ENCODE measurements around the gene SLC6A11.

SLC6A11 gene

DNA sequence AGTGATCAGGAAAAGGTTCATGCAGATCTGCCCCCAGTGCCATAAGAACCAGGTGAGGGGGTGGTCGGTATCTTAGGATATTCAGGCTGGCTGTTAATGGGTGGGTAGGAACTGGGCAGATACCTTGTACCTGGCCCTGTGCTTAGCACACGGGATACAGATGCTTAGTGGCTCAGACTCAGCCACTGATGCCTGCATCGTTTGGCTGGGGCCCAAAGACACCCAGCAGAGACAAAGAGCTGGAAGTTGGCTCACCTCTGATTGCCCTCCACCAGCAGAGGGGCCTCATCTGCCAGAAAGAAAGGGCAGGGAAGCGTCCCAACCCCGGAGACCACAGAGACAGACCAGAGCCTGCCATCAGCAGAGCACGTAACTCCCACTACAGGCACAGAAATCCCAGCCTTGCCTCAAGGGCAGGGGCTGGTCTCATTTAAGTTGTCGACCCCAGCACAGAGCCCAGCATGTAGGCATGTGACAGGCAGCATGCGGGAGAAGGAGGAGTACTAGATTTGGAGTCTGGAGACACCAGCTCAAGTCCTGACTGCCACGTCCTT is 112.5 kb downstream of the SLC6A11 start:
- FAIRE-seq (no peak), DNase-seq (ENCODE audit: insufficient read length, low spot score) (no peak)

GRCh38 chr3:10928961-10929471 is 113.0 kb downstream of the SLC6A11 start:
- FAIRE-seq (no peak), DNase-seq (ENCODE audit: insufficient read length, low spot score) (no peak)

DNA sequence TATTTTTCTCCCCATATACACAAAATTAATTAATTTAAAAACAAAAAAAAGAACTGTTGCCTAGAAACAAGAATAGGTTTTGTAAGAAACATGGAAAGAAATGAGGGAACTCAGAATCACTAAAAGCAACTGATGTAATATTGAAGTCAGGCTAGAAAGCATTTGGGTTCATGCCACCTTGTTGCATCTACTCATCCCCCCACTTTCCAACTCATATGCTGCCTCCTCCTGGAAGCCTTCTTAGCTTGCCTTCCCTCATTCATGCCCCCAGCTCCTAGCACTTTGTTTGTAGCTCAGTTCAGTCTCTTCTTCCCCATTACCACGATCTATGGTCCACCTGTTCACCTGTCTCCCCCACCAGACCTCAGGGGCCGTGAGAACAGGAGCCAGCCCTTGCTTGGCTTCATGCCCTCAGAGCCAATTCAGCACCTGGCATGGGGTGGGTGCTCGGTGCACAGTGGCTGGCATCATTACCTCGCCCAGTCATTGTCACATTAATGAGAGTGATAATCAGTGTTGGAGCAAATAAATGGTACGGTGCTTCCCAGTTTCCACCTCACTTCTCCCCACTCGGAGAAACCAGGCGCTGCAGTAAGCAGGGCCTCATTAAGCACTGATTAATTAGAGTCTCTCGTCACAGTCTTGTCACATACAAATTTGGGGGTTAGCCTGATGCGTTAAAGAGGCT is 114.1 kb downstream of the SLC6A11 start:
- FAIRE-seq (no peak), DNase-seq (ENCODE audit: insufficient read length, low spot score) (no peak)

DNA sequence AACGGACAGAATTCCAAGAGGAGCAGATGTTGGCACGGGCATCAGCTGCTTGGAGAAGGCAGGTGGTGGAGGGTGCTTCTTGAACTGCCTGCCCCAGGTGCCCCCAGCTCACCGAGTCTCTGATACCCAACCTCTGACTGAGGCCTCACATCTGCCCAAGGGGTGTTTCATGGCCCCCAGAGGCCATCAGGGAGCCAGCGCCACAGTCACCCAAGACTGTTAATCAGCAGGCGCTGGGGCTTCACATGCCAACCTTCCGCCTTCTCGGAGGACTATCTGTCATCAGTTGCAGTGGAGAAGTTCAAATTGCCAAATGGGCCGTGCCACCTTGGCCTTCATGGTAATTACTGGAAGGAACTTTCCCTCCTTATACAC is 114.6 kb downstream of the SLC6A11 start:
- DNase-seq (ENCODE audit: insufficient read length, low spot score) = no peak
- FAIRE-seq = no peak

DNA sequence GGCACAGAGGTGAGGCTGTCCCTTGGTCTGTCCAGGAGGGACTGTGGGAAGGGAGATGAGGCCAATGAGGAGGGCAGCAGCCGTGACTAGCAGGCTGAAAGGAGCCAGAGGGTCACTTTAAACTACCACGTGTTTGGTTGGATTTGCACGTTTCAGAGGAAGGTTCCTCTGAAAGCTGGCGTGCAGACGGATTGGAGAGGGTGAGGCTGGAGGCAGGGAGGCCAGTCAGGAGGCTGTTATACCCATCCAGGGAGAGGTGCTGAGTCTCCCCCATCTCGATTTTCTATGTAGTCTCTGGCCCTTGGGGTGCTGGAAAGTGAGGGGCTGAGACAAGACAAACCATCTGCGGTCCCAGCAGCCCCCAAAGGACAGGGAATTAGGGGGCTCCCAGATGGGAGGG is 116.6 kb downstream of the SLC6A11 start:
- DNase-seq (ENCODE audit: insufficient read length, low spot score) (no peak), FAIRE-seq (no peak)

- FAIRE-seq (no peak), DNase-seq (ENCODE audit: insufficient read length, low spot score) (no peak)
Measured at GRCh38 chr3:10933021-10933420, 117.0 kb downstream of the SLC6A11 start.

- DNase-seq (ENCODE audit: insufficient read length, low spot score) (no peak), FAIRE-seq (no peak)
Measured at GRCh38 chr3:10933470-10933804, 117.4 kb downstream of the SLC6A11 start.

- FAIRE-seq (no peak), DNase-seq (ENCODE audit: insufficient read length, low spot score) (peak; percentile 62)
Measured at GRCh38 chr3:10933805-10934481, 117.9 kb downstream of the SLC6A11 start.

GRCh38 chr3:10935028-10935427 is 119.0 kb downstream of the SLC6A11 start:
- FAIRE-seq = no peak
- no peak for DNase-seq (ENCODE audit: insufficient read length, low spot score)

- FAIRE-seq (no peak), DNase-seq (ENCODE audit: insufficient read length, low spot score) (no peak)
Measured at GRCh38 chr3:10935846-10936631, 120.0 kb downstream of the SLC6A11 start.

GRCh38 chr3:10936686-10937085 is 120.7 kb downstream of the SLC6A11 start:
- DNase-seq (ENCODE audit: insufficient read length, low spot score) (no peak), FAIRE-seq (no peak)

DNA sequence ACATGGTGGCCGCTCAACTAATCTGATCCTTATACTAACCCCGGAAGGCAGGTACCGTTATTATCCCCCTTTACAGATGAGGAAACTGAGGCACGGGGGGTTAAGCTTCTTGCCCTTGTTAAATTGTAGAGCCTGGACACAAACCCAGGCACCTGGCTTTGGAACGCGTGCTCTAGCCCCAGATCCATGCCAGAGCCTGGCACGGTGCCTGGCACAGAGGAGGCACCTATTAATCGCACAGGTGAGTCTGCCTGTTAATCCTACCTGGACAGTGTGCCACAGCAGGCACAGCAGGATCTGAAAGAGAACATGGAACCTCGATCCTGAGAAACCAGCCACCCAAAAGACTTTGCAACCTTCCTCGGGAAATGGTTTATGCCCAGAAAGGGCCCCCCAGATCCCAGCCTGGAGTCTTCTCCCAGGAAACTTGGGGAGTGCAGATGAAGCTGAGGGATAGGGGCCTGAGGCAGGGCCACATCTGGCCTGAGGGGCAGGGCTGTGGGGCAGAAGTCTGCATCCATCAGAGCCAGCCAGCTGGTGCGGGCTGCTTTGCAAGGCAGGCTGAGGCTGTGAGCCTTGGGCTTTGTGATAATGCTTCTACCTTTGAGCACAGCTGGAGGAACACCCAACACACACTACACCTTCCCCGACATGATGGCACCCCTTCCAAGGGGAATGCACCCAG is 121.3 kb downstream of the SLC6A11 start:
- DNase-seq (ENCODE audit: insufficient read length, low spot score) (no peak), FAIRE-seq (no peak)

- FAIRE-seq (no peak), DNase-seq (ENCODE audit: insufficient read length, low spot score) (no peak)
Measured at GRCh38 chr3:10939556-10939955, 123.5 kb downstream of the SLC6A11 start.

- FAIRE-seq (no peak), DNase-seq (ENCODE audit: insufficient read length, low spot score) (no peak)
Measured at GRCh38 chr3:10940106-10940505, 124.1 kb downstream of the SLC6A11 start.

- no peak for FAIRE-seq
- no peak for DNase-seq (ENCODE audit: insufficient read length, low spot score)
Measured at GRCh38 chr3:10941972-10942371, 125.9 kb downstream of the SLC6A11 start.

GRCh38 chr3:10942690-10943205 is 126.7 kb downstream of the SLC6A11 start:
- FAIRE-seq = no peak

GRCh38 chr3:10944866-10945265 is 128.8 kb downstream of the SLC6A11 start:
- FAIRE-seq = no peak

More at GRCh38 chr3:10942690-10943205, 126.7 kb downstream of the SLC6A11 start:
- DNase-seq (ENCODE audit: insufficient read length, low spot score) = no peak

DNA sequence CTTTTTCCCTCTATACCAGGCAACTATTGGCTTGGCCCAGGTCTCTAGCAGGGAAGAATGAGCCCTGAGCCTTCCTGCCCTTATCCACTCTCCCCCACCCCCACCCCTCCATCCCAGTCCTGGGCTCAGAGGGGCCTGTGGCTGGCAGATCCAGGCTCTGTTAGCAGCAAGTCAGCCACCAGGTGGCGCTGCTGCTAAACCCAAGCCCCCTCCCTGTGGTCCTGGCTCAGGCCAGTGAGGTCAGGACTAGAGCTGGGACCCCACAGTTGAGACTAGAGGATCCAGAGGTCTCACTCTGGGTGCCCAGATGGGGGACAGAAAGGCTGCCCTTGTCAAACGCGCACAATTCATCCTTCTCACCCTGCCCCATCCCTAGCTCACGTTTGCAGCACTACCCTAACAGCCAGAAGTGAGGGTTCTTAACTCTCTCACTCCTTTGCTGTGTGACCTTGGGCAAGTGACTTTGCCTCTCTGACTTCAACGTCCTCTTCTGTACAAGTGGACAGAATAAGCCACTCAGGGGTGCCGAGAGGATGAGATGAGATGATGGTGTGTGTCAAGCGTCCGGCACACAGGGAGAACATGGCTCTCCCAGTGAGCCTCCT is 129.8 kb downstream of the SLC6A11 start:
- DNase-seq (ENCODE audit: insufficient read length, low spot score) (peak; percentile 73), FAIRE-seq (peak; percentile 26)

More at GRCh38 chr3:10944866-10945265, 128.8 kb downstream of the SLC6A11 start:
- DNase-seq (ENCODE audit: insufficient read length, low spot score) = no peak

DNA sequence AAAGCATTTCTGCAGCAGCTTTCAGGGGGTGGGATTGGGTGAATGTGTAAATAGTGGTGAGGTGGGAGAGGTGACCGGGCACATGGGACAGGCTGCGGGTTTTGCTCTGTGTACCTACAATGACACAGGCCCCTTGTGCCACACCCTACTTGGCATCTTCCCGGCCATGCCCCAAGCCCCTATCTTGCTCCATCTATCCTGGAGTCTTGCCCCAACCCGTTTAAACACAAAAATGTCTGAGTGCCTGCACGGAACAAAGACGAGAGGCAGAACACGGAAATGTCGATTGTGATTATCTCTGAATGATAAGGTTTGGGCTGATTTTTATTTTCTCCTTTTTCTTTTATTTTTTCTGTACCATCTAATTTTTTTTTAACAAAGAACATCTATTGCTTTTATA is 130.5 kb downstream of the SLC6A11 start:
- FAIRE-seq (no peak), DNase-seq (ENCODE audit: insufficient read length, low spot score) (no peak)

DNA sequence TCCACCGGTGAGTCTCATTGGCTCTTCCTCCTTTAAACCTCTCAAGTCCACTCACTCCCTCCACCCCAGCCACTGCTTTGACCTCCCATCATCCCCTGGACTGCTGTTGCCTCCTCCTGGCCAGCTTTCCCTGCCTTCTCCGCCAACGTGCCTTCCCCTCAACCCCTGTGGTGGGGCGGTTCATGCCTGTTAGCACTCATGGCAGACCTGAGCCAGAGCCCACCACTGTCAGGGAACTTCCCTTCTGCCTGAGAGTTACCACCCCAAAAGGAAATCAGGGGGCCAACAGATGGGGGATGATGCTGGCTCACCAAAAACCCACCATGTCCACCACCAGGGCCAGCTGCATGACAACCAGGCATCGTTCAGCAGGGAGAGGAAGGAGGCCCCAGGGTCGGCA is 132.3 kb downstream of the SLC6A11 start:
- DNase-seq (ENCODE audit: insufficient read length, low spot score) = no peak
- no peak for FAIRE-seq
